Measurements from ENCODE around the gene ATP12A.

Gene ATP12A

DNA sequence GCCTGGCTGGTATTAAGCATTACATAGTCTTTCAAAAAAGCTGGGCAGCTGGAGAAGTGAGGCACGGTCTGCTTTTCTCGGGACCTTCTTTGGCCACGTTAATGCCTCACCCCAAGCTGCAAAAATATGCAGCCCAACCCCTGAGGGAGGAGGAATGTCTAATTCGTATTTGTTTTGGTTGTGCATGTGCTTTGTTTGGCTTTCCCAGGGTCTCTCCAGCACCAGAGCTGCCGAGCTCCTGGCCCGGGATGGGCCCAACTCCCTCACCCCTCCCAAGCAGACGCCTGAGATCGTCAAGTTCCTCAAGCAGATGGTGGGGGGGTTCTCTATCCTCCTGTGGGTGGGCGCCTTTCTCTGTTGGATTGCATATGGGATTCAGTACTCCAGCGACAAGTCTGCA is 7.9 kb downstream of the ATP12A start:
- Histone ChIP-seq H3K27ac (no peak overlapping the region), H3K9me3 (no peaks in the 10 kb centered on the region), H3K4me1 (peaks cover 0 to 47% (median 19%) of the 10 kb centered on the region in 4 donors), H3K4me3 (no peak overlapping the region), H3K36me3 (no peaks in the 10 kb centered on the region), H3K27me3 (no peaks in the 10 kb centered on the region)
- intact Hi-C loops (cut with DNase I; ENCODE audit: low total_unique reads) = no loop called here
- no peak for DNase-seq
- TF ChIP-seq, protein P1, sequence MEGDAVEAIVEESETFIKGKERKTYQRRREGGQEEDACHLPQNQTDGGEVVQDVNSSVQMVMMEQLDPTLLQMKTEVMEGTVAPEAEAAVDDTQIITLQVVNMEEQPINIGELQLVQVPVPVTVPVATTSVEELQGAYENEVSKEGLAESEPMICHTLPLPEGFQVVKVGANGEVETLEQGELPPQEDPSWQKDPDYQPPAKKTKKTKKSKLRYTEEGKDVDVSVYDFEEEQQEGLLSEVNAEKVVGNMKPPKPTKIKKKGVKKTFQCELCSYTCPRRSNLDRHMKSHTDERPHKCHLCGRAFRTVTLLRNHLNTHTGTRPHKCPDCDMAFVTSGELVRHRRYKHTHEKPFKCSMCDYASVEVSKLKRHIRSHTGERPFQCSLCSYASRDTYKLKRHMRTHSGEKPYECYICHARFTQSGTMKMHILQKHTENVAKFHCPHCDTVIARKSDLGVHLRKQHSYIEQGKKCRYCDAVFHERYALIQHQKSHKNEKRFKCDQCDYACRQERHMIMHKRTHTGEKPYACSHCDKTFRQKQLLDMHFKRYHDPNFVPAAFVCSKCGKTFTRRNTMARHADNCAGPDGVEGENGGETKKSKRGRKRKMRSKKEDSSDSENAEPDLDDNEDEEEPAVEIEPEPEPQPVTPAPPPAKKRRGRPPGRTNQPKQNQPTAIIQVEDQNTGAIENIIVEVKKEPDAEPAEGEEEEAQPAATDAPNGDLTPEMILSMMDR (IDR thresholded peaks at IDR 0.05) = no peak

DNA sequence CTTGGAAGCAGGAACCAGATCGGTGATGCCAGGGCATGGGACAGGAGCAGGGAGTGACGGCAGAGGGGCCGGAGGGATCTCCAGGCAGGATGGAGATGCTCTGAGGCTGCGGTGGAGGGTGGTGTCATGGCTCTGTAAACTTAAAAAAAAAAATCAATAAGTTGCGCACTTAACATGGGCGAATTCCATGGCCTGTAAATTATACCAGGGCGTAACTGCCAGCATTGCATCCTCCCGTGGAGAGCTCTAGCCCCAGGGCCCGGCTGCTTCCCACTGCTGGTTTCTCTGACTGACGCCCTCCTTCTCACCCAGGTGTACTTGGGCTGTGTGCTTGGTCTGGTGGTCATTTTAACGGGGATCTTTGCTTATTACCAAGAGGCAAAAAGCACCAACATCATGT is 8.7 kb downstream of the ATP12A start:
- Histone ChIP-seq H3K27me3 (no peaks in the 10 kb centered on the region), H3K9me3 (no peaks in the 10 kb centered on the region), H3K27ac (no peak overlapping the region), H3K4me3 (no peak overlapping the region), H3K4me1 (peaks cover 0 to 46% (median 19%) of the 10 kb centered on the region in 4 donors), H3K36me3 (no peaks in the 10 kb centered on the region)
- TF ChIP-seq, protein P1 (IDR thresholded peaks at IDR 0.05) = no peak
- intact Hi-C loops (cut with DNase I; ENCODE audit: low total_unique reads) = no loop called here
- peak in 1 of 2 donors; percentile 31 for DNase-seq

DNA sequence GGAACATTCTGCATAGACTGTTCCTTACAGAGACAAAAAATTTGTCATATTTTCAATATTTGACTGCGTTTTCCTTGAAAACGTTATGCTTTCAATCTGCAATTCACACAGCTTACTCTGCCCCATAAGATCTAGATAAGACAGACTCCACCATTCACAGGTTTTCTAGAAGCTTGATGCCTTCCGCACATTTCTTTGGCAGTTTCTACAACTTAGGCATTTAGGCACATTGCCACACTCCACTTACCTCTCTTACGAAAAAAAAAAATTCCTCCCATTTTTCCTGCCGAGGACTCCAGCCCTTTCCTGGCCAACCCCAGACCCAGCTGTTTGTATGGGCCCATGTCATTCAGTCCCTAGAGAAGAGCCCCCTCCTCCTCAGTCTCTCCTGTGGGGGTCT is 11.2 kb downstream of the ATP12A start:
- no peaks in the 10 kb centered on the region for H3K36me3 ChIP-seq
- intact Hi-C loops (cut with DNase I; ENCODE audit: low total_unique reads) = no loop called here
- DNase-seq = no peak
- H3K4me3 ChIP-seq = no peak overlapping the region
- no peaks in the 10 kb centered on the region for H3K9me3 ChIP-seq
- H3K27me3 ChIP-seq = no peaks in the 10 kb centered on the region
- TF ChIP-seq, protein P1 (IDR thresholded peaks at IDR 0.05) = no peak
- no peak overlapping the region for H3K27ac ChIP-seq
- peaks cover 0 to 29% (median 8%) of the 10 kb centered on the region in 4 donors for H3K4me1 ChIP-seq

DNA sequence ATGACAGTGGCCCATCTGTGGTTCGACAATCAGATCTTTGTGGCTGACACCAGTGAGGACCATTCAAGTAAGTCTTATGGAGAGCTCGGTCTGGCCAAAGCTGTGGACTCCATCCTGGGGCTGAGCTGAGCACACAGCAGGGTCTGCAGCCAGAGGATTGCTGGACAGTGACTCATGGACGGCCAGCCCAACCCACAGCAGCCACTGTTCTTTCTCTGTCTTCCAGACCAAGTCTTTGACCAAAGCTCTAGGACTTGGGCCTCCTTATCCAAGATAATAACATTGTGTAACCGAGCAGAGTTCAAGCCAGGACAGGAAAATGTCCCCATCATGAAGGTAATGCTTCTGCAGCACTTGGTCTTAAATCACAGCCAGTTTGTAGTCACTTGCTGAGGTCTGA is 12.4 kb downstream of the ATP12A start:
- Histone ChIP-seq H3K36me3 (no peaks in the 10 kb centered on the region), H3K4me1 (peaks cover 0 to 27% (median 8%) of the 10 kb centered on the region in 4 donors), H3K9me3 (no peaks in the 10 kb centered on the region), H3K4me3 (no peak overlapping the region), H3K27ac (no peak overlapping the region), H3K27me3 (no peaks in the 10 kb centered on the region)
- DNase-seq = peak; percentile 43 to 71
- intact Hi-C loops (cut with DNase I; ENCODE audit: low total_unique reads) = no loop called here
- TF ChIP-seq, protein P1 (IDR thresholded peaks at IDR 0.05) = no peak

DNA sequence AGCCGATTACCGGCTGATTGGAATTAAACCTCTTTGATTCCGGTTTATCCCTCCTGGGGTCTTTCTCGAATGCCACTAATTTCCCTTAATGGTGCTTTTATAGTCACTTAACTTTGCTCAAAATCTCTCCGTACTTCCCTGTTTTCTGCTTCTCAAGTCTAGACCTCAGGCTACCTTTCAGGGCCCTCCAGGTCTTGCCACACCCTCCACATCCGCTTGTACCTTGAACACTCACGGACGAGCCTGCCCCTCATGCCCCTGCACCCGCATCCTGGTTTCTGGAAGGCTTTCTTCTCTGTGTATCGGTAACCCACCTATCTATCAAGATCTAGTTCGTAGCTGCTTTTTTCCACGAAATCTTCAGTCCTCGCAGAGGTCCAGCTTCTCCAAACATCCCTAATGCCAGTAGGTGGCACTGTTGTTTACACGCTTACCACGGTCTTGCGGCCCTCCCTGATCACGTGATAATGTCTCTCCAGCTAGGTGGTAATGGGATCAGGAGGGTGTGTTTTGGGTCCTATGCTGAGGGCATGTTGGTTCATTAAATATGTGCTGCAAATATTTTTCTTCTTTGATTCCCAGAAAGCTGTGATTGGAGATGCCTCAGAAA is 13.8 kb downstream of the ATP12A start:
- Histone ChIP-seq H3K27ac (no peak overlapping the region), H3K27me3 (no peaks in the 10 kb centered on the region), H3K36me3 (no peaks in the 10 kb centered on the region), H3K9me3 (no peaks in the 10 kb centered on the region), H3K4me3 (no peak overlapping the region), H3K4me1 (peaks cover 0 to 13% (median 0%) of the 10 kb centered on the region in 4 donors)
- DNase-seq = peak in 1 of 2 donors; percentile 44
- intact Hi-C loops (cut with DNase I; ENCODE audit: low total_unique reads) = no loop called here
- TF ChIP-seq, protein P1 (IDR thresholded peaks at IDR 0.05) = peak; percentile 32 to 34

All from tibial artery (tissue), 4 donors.